ENCODE data around the gene C15orf40.
"Not testable (repeated sequence)": the region's sequence is repeated elsewhere in the genome, so short reads cannot be mapped to it uniquely, and the experiment has no call there.

The C15orf40 gene

GRCh38 chr15:83011271-83012075 lies at the start of gene C15orf40:
C15orf40 (minus strand) TSS chr15:83011639; CDS start chr15:83011607, 32 bp downstream.
- peak within 1 kb of the TSS; percentile 72 to 94 (median 82) for H3K4me2 ChIP-seq
- no peak for TF ChIP-seq Cebpa-rat (IDR thresholded peaks at IDR 0.05)

GRCh38 chr15:83057696-83058376 lies 46.4 kb upstream of the C15orf40 start:
- Histone ChIP-seq H3K27me3 (no peaks in the 10 kb centered on the region), H3K4me2 (peak overlapping the region in 1 of 11 experiments; percentile 29; a peak in 2 of 22 replicates), H3K9me3 (replicated peaks in 1 of 11) (no peaks in the 10 kb centered on the region), H3K9ac (no peak overlapping the region), H4K20me1 (peaks cover 66 to 95% (median 83%) of the 10 kb centered on the region in 11 experiments), H3K36me3 (peaks cover 44 to 99% (median 87%) of the 10 kb centered on the region in 11 experiments), H3K4me1 (peaks cover 4 to 48% (median 11%) of the 10 kb centered on the region in 10 experiments), H3K4me3 (no peak overlapping the region), H3K27ac (no peak overlapping the region)
- no peak for TF ChIP-seq Cebpa-rat (IDR thresholded peaks at IDR 0.05)

More at GRCh38 chr15:83011271-83012075, at the start of gene C15orf40:
- Histone ChIP-seq H3K36me3 (peaks cover 36 to 63% (median 52%) of the 10 kb centered on the region in 11 experiments), H4K20me1 (peaks cover 0 to 13% (median 0%) of the 10 kb centered on the region in 11 experiments; a peak in 7 of 22 replicates), H3K27me3 (no peaks in the 10 kb centered on the region), H3K9me3 (replicated peaks in 1 of 11) (peaks cover 0 to 20% (median 0%) of the 10 kb centered on the region in 11 experiments; a peak in 7 of 22 replicates), H3K9ac (peak within 1 kb of the TSS; percentile 87 to 95 (median 90)), H3K27ac (peak within 1 kb of the TSS; percentile 58 to 92 (median 89); a peak in 21 of 22 replicates), H3K4me1 (peaks cover 27 to 52% (median 42%) of the 10 kb centered on the region in 10 experiments), H3K4me3 (peak within 1 kb of the TSS; percentile 79 to 99 (median 92))

- peaks cover 60 to 94% (median 78%) of the 10 kb centered on the region in 11 experiments for H4K20me1 ChIP-seq
- H3K4me2 ChIP-seq, result peak overlapping the region in 2 of 11 experiments; percentile 17 to 29; a peak in 2 of 22 replicates
- no peaks in the 10 kb centered on the region for H3K9me3 ChIP-seq (replicated peaks in 1 of 11)
- H3K36me3 ChIP-seq, result peaks cover 48 to 99% (median 90%) of the 10 kb centered on the region in 11 experiments
- H3K27me3 ChIP-seq, result no peaks in the 10 kb centered on the region
- no peak overlapping the region for H3K27ac ChIP-seq
- no peak overlapping the region for H3K9ac ChIP-seq
- no peak for TF ChIP-seq Cebpa-rat (IDR thresholded peaks at IDR 0.05)
- H3K4me1 ChIP-seq, result peaks cover 0 to 43% (median 2%) of the 10 kb centered on the region in 10 experiments; a peak in 8 of 20 replicates
- no peak overlapping the region for H3K4me3 ChIP-seq
These were observed 45.6 kb upstream of the C15orf40 start for GRCh38 chr15:83057002-83057401.

GRCh38 chr15:83053151-83053550 lies 41.7 kb upstream of the C15orf40 start:
- Histone ChIP-seq H3K36me3 (peaks cover 69 to 97% (median 92%) of the 10 kb centered on the region in 11 experiments), H3K27me3 (no peaks in the 10 kb centered on the region), H3K9me3 (replicated peaks in 1 of 11) (no peaks in the 10 kb centered on the region), H3K4me3 (no peak overlapping the region), H3K4me1 (peaks cover 0 to 30% (median 0%) of the 10 kb centered on the region in 10 experiments; a peak in 4 of 20 replicates), H3K27ac (0 out of 22 replicates have a peak overlapping the region, but pooled peaks of 1 of the 11 experiments have one; percentile 2), H3K4me2 (peak overlapping the region in 2 of 11 experiments; percentile 4 to 42; a peak in 2 of 22 replicates), H4K20me1 (peaks cover 30 to 89% (median 66%) of the 10 kb centered on the region in 11 experiments; a peak in 21 of 22 replicates), H3K9ac (peak overlapping the region in 1 of 11 experiments; percentile 61; a peak in 1 of 22 replicates)
- no peak for TF ChIP-seq Cebpa-rat (IDR thresholded peaks at IDR 0.05)

- H3K27ac ChIP-seq, result no peak overlapping the region
- no peaks in the 10 kb centered on the region for H3K27me3 ChIP-seq
- TF ChIP-seq Cebpa-rat (IDR thresholded peaks at IDR 0.05), result no peak
- no peak overlapping the region for H3K9ac ChIP-seq
- H4K20me1 ChIP-seq, result peaks cover 31 to 90% (median 73%) of the 10 kb centered on the region in 11 experiments; a peak in 21 of 22 replicates
- H3K36me3 ChIP-seq, result peaks cover 85 to 94% (median 89%) of the 10 kb centered on the region in 11 experiments
- no peak overlapping the region for H3K4me3 ChIP-seq
- H3K9me3 ChIP-seq (replicated peaks in 1 of 11), result no peaks in the 10 kb centered on the region
- H3K4me1 ChIP-seq, result no peaks in the 10 kb centered on the region
- no peak overlapping the region for H3K4me2 ChIP-seq
These were observed 35.2 kb upstream of the C15orf40 start for GRCh38 chr15:83046558-83047127.

- Histone ChIP-seq H4K20me1 (peaks cover 34 to 92% (median 67%) of the 10 kb centered on the region in 11 experiments; a peak in 21 of 22 replicates), H3K27me3 (no peaks in the 10 kb centered on the region), H3K27ac (no peak overlapping the region), H3K4me1 (no peaks in the 10 kb centered on the region), H3K4me3 (no peak overlapping the region), H3K4me2 (no peak overlapping the region), H3K36me3 (peaks cover 90 to 98% (median 96%) of the 10 kb centered on the region in 11 experiments), H3K9me3 (replicated peaks in 1 of 11) (peaks cover 0 to 19% (median 13%) of the 10 kb centered on the region in 11 experiments; a peak in 17 of 22 replicates), H3K9ac (no peak overlapping the region)
- TF ChIP-seq Cebpa-rat (IDR thresholded peaks at IDR 0.05), result no peak
These were observed 32.7 kb upstream of the C15orf40 start for GRCh38 chr15:83044156-83044555.

GRCh38 chr15:83039206-83039605 lies 27.8 kb upstream of the C15orf40 start:
- no peak overlapping the region for H3K9ac ChIP-seq
- peaks cover 81 to 96% (median 88%) of the 10 kb centered on the region in 11 experiments for H3K36me3 ChIP-seq
- no peaks in the 10 kb centered on the region for H3K4me1 ChIP-seq
- H3K9me3 ChIP-seq (replicated peaks in 1 of 11), result peaks cover 7 to 44% (median 40%) of the 10 kb centered on the region in 11 experiments; a peak in 20 of 22 replicates
- H3K4me3 ChIP-seq, result no peak overlapping the region
- H3K4me2 ChIP-seq, result no peak overlapping the region
- no peak for TF ChIP-seq Cebpa-rat (IDR thresholded peaks at IDR 0.05)
- peaks cover 41 to 93% (median 70%) of the 10 kb centered on the region in 11 experiments for H4K20me1 ChIP-seq
- no peak overlapping the region for H3K27ac ChIP-seq
- H3K27me3 ChIP-seq, result no peaks in the 10 kb centered on the region

GRCh38 chr15:83036253-83036652 lies 24.8 kb upstream of the C15orf40 start:
- Histone ChIP-seq H3K4me3 (no peak overlapping the region), H3K27ac (no peak overlapping the region), H3K36me3 (peaks cover 86 to 100% (median 92%) of the 10 kb centered on the region in 11 experiments), H3K9me3 (replicated peaks in 1 of 11) (peaks cover 17 to 67% (median 59%) of the 10 kb centered on the region in 11 experiments; a peak in 21 of 22 replicates), H3K27me3 (no peaks in the 10 kb centered on the region), H4K20me1 (peaks cover 30 to 98% (median 75%) of the 10 kb centered on the region in 11 experiments), H3K4me2 (no peak overlapping the region), H3K4me1 (no peaks in the 10 kb centered on the region), H3K9ac (no peak overlapping the region)
- TF ChIP-seq Cebpa-rat (IDR thresholded peaks at IDR 0.05), result no peak

GRCh38 chr15:83031234-83031633 lies 19.8 kb upstream of the C15orf40 start:
- H3K9ac ChIP-seq, H3K4me2 ChIP-seq, H3K4me3 ChIP-seq, H3K4me1 ChIP-seq, H3K27me3 ChIP-seq, H3K27ac ChIP-seq: not testable (repeated sequence)
- Histone ChIP-seq H3K36me3 (peaks cover 83 to 100% (median 90%) of the 10 kb centered on the region in 11 experiments), H4K20me1 (peaks cover 20 to 84% (median 57%) of the 10 kb centered on the region in 11 experiments; a peak in 21 of 22 replicates), H3K9me3 (replicated peaks in 1 of 11) (peaks cover 11 to 27% (median 21%) of the 10 kb centered on the region in 11 experiments; a peak in 21 of 22 replicates)

Data from BLaER1 treated with 17β-estradiol and CSF1 and Interleukin-3, amounts not matched to agents 10 nM and 100 nM (cell line).